Activated naive CD4-positive, alpha-beta T cell (primary cell): ENCODE results near the gene OR56A3.
"Not testable (repeated sequence)": the region's sequence is repeated elsewhere in the genome, so short reads cannot be mapped to it uniquely, and the experiment has no call there.

Experiments used
- DNase-seq, 4 experiments: peaks; one replicate each; lab custom pipeline; 2025; lab: John Stamatoyannopoulos, UW

OR56A3 gene, protein sequence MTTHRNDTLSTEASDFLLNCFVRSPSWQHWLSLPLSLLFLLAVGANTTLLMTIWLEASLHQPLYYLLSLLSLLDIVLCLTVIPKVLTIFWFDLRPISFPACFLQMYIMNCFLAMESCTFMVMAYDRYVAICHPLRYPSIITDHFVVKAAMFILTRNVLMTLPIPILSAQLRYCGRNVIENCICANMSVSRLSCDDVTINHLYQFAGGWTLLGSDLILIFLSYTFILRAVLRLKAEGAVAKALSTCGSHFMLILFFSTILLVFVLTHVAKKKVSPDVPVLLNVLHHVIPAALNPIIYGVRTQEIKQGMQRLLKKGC

DNA sequence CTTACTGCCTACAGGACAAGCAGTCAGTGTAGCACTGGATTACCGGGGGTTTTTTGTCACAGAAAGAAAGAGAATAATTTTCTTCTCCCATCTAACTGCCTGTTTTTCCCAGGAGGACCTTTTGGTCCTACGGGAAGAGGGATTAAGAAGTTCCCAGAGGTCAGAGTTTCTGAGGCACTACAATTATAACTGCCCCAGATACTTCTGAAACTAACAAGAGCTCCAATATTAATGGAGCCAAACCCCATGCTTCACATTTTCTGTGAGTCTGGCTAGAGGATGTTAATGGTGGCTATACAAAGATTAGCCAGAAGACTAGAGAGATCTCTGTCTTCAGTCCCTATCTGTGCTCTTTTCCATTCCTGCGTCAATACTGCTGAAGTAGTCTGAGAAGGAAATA, at the start of gene OR56A3:
TSS of gene OR56A3 (plus strand) at position 301 of the 400 bp plus-strand sequence. CDS start 5,096 bp downstream, outside the sequence.
- no peak for DNase-seq

DNA sequence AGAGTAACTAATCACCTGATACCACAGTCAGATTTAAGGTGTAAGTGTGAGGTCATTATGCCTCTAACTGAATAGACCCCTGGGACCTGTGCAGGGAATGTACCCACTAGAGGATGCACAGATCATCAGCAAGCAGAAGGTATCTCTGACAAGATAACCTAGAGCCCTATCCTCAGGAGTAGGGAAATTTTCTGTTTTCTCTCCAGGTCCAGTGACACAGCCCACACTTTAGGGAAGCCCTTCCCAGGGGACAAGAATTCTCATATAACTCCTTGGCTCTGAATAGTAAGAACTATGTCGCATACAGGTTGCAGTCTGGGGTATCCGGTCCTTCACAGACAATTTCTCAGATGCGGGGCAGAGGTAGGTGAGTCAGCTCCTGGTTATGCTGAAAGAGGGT, 49.1 kb upstream of the OR56A3 start, which contains the start of gene OR52E5:
TSS of gene OR52E5 (plus strand) at position 301 of the 400 bp plus-strand sequence. CDS start 7,569 bp downstream, outside the sequence.
- no peak for DNase-seq

DNA sequence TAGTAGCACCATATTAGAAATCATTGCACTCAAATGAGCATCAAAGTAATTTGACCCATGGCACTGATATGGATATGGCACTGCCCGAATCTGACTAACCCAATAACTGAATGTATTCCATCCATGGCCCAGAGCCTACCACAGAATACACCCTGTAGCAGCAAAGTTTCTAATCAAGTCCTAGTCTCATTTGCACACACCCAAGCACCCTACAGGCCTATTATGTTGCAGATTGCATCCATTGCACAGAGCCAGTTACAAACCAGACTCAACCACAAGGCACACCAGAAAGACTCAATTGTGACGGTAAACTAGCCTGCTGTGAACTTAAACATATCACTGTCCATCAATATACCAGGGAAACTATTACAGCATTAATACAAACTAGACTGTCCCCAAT, 42.5 kb upstream of the OR56A3 start:
- DNase-seq, result no peak

DNA sequence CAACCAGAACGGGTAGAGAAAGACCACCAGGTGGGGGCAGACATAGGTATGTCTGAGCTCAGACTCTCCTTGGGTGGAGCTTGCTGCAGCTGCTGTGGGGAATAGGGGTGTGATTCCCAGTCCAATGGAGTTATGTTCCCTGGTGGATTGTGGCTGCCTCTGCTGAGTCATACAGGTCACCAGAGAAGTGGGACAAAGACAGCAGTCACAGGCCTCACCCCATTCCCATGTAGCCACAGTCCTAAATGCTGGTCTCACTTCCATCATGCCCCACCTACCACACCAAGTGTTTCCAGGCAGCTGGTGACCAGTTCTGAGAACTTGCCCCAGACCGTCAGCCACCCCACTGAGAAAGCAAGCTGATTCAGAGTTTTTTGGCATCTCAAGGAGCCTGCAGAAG, 31.5 kb upstream of the OR56A3 start:
- DNase-seq, result no peak

DNA sequence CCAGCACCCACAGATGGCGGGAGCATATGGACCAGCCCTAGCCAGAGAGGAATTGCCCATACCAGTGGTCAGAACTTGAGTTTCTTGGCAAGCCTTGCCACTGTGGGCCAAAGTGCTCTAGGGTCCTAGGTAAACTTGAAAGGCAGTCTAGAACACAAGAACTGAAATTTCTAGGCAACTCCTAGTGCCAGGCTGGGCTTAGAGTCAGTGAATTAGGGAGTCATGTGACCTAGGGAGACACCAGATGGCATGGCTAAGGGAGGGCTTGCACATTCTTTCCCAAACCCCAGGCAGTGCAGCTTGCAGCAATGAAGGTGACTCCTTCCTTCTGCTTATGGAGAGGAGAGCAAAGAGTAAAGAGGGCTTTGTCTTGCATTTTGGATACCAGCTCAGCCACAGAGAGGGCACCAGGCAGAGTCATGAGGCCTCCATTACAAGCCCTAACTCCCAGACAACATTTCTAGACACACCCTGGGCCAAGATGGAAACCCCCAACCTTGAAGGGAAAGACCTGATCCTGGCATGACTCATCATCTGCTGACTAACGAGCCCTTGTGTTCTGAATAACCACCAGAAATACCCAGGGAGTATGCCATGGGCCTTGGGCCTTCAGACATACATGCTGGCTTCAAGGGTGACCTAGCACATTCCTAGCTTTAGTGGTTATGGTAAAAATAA, 19.2 kb upstream of the OR56A3 start:
- DNase-seq, result no peak

DNA sequence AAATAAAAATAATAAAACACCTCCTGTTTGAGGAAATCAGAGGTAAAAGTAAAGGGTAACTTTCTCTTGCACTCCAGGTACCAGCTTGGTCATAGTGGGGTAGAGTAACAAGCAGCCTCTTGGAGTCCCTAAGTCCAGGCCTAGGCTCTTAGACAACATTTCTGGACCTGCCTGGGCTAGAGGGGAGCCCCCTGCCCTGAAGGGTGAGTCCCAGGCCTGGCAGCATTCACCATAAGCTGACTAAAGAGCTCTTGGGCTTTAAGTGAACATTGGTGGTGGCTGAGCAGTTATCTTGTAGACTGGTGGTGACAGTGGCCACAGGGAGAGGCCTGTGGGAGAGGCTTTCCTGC, 18.6 kb upstream of the OR56A3 start:
- no peak for DNase-seq

DNA sequence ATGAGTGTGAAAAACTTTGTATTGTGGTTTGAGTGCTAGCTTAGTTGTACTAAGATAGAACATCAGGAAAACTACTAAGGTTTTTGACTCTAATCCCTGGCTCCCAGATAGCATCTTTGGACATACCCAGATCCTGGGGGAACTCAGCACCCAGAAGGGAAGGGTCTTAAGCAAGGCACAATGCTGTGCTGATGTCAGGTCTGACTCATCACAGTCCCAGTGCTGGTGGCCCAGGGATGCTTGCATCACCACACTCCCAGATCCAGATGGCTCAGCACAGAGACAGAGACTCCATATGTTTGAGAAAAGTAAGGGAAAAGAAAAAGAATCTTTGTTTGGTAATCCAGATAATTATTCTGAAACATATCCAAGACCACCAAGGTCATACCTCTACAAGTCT, 18.3 kb upstream of the OR56A3 start:
- DNase-seq, result no peak

DNA sequence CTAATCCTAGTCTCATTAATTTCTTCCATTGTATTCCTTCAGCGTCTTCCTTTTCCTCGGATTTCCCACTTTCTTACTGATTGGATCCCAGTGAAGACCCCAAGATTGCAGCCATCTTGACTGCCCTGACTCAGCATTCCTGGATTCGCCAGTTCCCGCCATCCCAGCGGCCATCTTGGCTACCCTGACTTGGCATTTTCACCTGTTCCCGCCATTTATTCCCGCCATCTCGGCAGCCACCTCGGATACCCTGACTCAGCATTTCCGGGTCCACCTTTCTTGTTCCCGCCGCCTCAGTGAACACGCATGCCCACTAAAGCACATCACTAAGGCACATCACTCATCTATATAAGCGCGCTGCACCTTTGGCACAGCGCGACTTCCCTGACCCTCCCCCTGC, 13.8 kb upstream of the OR56A3 start:
- no peak for DNase-seq

DNA sequence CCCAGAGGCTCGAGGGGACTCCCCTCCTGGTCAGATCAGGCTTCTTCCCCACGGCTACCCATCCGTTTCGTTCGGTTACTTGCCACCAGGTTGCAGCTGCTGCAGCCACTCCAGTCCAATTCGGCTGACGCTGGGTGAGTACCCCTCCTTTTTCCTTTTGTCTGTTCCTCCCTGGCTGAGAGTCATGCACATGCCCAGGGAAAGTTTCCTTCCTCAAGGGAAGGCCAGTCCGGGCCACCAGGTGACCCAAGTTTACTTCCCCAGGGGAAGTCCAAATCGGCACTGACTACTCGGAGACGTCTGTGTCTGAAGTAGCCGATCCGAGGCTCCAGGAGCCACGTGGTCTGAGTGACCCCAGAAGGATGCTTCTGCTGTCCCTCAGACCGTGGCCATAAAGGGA, 13.2 kb upstream of the OR56A3 start:
- no peak for DNase-seq

DNA sequence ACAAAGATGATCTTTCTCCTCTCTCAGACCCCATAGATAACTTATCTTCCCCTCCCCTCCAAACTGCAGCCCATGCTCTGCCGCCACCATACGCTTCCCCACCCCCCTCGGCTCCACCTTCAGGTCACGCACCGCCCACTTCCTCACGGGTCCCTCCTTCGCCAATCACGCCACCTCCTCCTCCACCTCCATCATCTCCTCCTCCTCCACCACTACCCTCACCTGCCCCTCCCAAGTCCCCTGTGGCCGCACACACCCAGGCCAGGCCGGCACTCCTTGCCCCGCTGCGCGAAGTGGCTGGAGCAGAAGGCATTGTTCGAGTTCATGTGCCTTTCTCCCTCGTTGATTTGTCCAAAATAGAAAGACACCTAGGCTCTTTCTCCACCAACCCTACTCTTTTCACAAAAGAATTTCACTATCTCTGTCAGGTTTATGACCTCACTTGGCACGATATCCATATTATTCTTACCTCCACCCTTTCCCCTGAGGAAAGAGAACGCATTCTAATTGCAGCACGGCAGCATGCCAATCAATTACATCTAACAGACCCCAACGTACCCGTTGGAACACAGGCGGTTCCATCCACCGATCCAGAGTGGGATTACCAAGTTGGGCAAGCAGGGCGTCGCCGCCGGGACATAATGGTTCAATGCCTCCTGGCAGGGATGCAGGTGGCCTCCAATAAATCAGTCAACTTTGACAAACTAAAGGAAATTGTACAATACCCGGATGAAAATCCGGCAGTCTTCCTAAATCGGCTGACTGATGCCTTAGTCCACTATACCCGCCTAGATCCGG, 12.3 kb upstream of the OR56A3 start:
- no peak for DNase-seq

DNA sequence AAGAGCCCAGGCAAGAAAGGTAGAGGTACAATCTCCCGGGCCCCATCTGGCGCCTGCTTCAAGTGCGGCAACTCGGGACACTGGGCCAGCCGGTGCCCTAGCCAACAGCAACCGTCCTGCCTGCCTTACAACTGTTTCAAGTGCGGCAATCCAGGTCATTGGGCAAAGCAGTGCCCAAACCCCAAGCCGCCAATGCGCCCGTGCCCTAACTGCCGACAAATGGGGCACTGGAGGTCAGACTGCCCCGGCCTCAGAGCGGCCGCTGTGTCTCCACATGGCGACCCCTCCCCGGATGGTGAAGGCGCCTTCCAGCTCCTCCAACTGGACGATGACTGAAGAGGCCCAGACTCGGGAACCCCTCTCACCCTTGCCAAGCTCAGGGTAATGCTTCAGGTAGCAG, 11.4 kb upstream of the OR56A3 start:
- DNase-seq, result no peak

DNA sequence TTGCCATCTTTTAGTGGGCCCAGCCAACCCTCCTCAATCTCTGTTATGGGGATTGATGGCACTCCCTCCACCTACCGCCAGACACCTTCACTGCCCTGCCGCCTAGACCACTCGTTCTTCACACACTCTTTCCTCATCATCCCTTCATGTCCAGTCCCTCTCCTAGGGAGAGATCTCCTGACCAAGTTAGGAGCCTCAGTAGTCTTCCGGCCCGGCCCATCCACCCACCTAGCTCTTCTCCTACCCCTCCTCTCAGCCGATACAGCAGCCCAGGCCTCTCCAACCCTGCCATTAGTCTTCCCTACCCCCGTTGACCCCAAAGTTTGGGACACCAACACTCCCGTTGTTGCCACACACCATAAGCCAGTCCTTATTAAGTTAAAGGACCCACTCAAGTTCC, 11.0 kb upstream of the OR56A3 start:
- DNase-seq, result no peak

DNA sequence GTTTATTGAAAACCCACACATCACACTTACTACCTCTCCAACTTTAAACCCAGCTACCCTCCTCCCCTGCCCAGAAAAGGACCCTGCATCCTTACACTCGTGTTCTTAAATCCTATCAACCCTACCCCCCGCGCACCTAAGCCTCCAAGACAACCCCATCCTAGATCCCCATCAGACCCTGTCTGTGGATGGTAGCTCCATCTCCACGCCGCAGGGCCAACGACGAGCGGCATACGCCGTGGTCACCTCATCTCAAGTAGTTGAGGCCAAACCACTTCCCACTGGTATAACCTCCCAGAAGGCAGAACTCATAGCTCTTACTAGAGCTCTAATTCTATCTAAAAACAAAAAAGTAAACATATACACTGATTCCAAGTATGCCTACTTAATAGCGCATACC, 9.4 kb upstream of the OR56A3 start:
- DNase-seq, result no peak

DNA sequence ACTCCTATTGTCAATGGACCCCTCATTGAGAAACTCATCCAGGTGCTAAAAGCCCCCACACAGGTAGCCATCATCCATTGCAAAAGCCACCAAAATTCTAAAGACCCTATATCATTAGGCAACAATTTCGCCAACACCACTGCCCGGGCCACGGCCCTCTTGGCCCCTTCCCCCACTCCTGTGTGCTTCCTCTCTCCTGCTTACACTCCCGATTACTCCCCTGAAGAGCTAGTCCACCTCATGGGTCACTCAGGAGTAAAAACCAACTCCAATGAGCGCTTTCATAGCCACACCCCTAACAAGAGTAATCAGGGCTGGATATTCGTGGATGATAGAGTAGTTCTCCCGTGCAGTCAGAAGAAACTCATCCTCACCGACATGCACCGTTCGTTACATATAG, 8.9 kb upstream of the OR56A3 start:
- no peak for DNase-seq

DNA sequence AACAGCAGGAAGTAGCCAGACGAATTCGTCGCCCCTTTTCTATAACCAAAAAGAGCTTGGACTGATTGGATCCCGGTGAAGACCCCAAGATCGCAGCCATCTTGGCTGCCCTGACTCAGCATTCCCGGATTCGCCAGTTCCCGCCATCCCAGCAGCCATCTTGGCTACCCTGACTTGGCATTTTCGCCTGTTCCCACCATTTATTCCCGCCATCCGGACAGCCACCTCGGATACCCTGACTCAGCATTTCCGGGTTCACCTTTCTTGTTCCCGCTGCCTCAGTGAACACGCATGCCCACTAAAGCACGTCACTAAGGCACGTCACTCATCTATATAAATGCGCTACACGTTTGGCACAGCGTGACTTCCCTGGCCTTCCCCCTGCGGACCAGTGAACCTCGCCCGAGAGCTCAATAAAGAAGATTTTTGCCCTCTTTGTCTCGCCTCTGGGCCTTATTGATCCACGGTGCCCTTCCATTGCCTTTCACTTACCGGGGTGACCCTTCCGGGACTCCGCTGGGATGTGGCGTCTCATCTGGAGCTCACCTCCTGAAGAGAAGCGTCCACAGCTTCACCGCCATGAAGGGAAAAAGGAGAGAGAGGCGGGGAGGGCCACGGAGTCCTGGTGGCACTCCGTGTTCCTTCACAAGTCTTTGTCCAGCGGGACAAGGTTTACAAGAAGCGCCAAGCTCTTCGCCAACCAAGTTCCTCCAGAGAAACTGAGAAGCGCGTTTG, 4.0 kb upstream of the OR56A3 start:
- DNase-seq, result no peak

DNA sequence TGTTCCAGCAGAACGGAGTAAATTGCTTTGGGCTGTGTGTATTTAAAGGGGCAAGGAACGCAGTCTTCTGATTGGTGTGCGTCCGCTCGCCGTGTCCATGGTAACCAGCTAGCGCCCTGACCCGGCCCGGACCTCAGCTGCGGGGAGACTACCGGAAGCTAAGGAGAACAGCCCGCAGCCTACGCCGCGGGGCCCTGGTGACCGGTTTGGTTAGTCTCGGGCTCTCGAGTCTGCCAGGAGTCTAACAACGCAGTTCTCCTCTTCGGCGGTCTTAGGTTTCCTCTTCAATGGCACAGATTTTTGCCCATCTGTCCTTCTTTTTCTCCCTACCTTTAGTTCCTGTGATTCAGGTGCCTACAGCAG, 3.5 kb upstream of the OR56A3 start:
- no peak for DNase-seq

DNA sequence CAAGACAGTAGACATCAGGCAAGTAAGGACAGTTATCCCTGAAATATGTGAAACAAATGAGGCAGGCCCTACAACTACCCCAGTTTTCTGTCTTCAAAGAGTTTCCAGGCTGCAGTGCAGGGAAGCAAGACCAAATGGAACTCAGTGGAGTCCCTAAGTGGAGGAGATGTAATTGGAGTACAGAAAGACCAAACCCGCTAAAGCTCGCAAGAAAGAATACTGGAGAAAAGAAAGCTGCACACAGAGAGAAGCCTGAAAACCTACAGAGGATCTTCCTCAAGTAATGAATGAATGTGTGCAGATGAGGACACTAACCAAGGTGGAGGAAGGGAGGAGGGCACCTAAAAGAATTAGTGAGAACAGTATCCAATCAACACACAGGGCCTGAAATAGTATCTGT, 1.3 kb upstream of the OR56A3 start:
- no peak for DNase-seq

DNA sequence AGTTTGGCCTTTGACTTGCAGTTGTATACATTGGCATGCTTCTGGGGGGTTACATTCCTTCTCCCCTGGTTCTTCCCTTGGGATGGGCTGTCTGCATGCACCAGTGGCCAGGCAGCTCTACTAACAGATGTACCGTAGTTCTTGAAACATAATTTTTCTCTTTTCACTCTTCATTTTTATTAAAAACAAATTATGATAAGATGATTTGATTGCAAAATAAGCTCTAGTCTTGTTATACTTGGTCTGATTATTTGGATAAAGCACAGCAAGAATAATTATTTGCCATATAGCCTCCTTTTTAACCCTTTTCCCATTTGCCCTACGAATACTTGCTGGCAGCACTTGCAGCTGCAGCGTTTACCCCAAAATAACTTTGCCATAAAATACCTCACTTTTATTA, 13.5 kb downstream of the OR56A3 start:
- no peak for DNase-seq

DNA sequence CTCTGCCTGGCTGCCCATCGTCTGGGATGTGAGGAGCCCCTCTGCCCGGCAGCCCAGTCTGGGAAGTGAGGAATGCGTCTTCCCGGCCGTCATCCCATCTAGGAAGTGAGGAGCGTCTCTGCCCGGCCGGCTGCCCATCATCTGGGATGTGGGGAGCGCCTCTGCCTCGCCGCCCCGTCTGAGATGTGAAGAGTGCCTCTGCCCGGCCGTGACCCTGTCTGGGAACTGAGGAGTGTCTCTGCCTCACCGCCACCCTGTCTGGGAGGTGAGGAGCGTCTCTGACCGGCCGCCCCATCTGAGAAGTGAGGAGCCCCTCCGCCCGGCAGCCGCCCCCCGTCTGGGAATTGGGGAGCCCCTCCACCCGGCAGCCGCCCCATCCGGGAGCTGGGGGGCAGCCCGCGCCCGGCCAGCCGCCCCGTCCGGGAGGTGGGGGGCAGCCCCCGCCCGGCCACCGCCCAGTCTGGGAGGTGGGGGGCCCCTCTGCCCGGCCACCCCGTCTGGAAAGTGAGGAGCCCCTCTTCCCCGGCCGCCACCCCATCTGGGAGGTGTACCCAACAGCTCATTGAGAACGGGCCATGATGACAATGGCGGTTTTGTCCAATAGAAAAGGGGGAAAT, 18.8 kb downstream of the OR56A3 start:
- DNase-seq, result not testable (repeated sequence)

DNA sequence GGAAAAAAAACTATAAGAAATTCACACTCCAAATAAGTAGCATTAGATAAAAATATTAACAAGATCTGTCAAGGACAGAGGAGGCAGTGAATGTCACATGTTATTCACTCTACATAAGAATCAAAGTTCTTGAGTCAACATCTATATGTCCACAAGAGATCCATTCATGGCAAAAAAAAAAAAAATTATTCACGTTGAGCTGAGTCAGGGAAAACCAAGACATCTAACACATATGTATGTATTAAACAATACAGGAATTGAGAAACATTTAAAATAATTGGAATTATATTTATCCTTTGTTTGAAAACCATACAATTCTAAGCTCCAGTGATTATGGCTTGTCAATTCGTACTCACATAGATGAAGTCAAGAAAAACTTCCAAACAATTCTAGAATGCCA, 24.9 kb downstream of the OR56A3 start:
- no peak for DNase-seq

DNA sequence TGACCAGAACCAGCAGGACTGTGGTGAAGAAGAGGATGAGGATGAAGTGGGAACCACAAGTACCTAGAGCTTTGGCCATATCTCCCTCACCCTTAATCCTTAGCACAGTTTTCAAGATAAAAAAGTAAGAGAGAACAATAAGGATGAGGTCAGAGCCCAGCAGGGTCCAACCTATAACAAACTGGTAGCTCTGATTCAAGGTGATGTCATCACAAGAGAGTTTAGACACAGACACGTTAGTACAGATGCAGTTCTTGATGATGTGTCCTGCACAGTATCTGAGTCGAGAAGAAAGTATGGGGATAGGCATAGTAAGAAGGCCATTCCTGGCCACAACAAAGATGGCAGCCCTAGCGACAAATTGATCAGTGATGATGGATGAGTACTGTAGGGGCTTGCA, 25.7 kb downstream of the OR56A3 start:
- no peak for DNase-seq

DNA sequence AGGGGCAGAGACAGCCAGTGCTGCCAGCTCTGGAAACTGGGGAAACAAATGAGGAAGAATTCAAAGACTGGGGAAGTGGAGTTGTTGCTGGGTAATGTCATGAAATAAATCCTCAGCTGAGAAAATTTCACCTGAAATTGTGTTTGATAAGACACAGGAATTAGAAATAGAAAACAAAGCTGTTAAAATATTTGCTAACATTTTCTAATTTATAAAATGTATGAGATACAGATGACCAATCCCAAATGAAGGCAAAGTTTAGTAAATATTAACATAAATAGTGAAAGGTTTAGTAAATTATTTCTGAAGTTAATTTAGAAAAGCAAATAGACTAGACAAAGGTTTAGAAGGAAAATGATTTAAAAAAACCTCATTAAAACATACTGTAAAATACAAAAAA, 26.3 kb downstream of the OR56A3 start, which contains the start of gene OR56A5:
TSS of gene OR56A5 (minus strand) at position 101 of the 400 bp plus-strand sequence. CDS start at position 101, 0 bp downstream.
- no peak for DNase-seq
